Measurements from ENCODE around the gene PRMT9. TPM values are rescaled to one million over a fixed set of nuclear protein-coding genes. Genes with fewer than 3 reads are reported as not detected.
A peak's percentile ranks its signal among the peaks of the same experiment; 100 is the strongest.

PRMT9 gene
- total and polyA plus RNA-seq, 2 of the 4 experiments (the other 2 are of a cell fraction): 5.0 to 14.2 TPM

- TF ChIP-seq MXI1 (IDR thresholded peaks at IDR 0.05; ENCODE audit: borderline replicate concordance, low read depth, low read length): no peak
- no peak for TF ChIP-seq MAFK (IDR thresholded peaks at IDR 0.05; ENCODE audit: low read depth, low read length)
Observed at GRCh38 chr4:147617841-147618691, 65.9 kb downstream of the PRMT9 start (continued).

GRCh38 chr4:147617173-147617840 is 66.7 kb downstream of the PRMT9 start, which contains the start of gene TMEM184C:
TSS of gene TMEM184C (plus strand) at chr4:147617397. CDS start at chr4:147617957, 560 bp downstream.
- DNase-seq (peak; percentile 93), ATAC-seq (ENCODE audit: low read depth) (peak; percentile 99)
- Histone ChIP-seq H2BK5ac (ENCODE audit: low read depth, low read length, poor library complexity, severe bottlenecking) (peak within 1 kb of the TSS; percentile 65), H3K36me3 (ENCODE audit: control insufficient read depth, insufficient read depth, low read length) (peaks cover 8% of the 10 kb centered on the region), H3K4me1 (ENCODE audit: control insufficient read depth, insufficient read depth, low read length) (peaks cover 2% of the 10 kb centered on the region; the same call in 1 of the 2 replicates), H4K20me1 (ENCODE audit: insufficient read depth, low read length) (no peaks in the 10 kb centered on the region), H3K27ac (ENCODE audit: insufficient read depth, low read length) (peak within 1 kb of the TSS; percentile 89), H2BK20ac (ENCODE audit: low read depth, low read length) (no peak within 1 kb of the TSS), H3K79me1 (ENCODE audit: low read depth in 1 of 2, low read length in 2 of 2) (peaks cover 22 to 31% of the 10 kb centered on the region in 2 experiments), H2AK5ac (ENCODE audit: low read depth, low read length) (peak within 1 kb of the TSS; percentile 42; the same call in 1 of the 2 replicates), H4K91ac (ENCODE audit: insufficient read depth, low read depth, low read length) (peak within 1 kb of the TSS; percentile 87), H3K27me3 (ENCODE audit: control insufficient read depth, insufficient read depth, low read length) (no peaks in the 10 kb centered on the region), H4K8ac (ENCODE audit: low read depth in 2 of 2, low read length in 2 of 2) (peak within 1 kb of the TSS; percentile 80 to 95), H2BK15ac (ENCODE audit: low read depth, low read length) (no peak within 1 kb of the TSS; the same call in 2 of the 3 replicates), H2AK9ac (replicated peaks; ENCODE audit: low read depth, low read length, poor library complexity) (peak within 1 kb of the TSS; percentile 91), H4K5ac (ENCODE audit: low read depth, low read length) (peak within 1 kb of the TSS; percentile 93), H3K9me3 (ENCODE audit: control insufficient read depth, insufficient read depth, low read length) (no peaks in the 10 kb centered on the region), H3K9me1 (ENCODE audit: insufficient read depth, low read length) (no peaks in the 10 kb centered on the region; the same call in 1 of the 2 replicates), H3K23ac (ENCODE audit: low read depth, low read length) (peak within 1 kb of the TSS; percentile 95), H3K4ac (ENCODE audit: low read depth, low read length) (peak within 1 kb of the TSS; percentile 87), H2AFZ (replicated peaks; ENCODE audit: low read length, poor library complexity) (peak within 1 kb of the TSS; percentile 99), H2BK120ac (ENCODE audit: low read depth, low read length) (peak within 1 kb of the TSS; percentile 79), H3K18ac (ENCODE audit: low read depth, low read length) (peak within 1 kb of the TSS; percentile 59), H3K9ac (ENCODE audit: low read depth, low read length) (peak within 1 kb of the TSS; percentile 82), H3K4me3 (ENCODE audit: insufficient read depth, low read depth, low read length) (peak within 1 kb of the TSS; percentile 90), H3K4me2 (ENCODE audit: low read depth, low read length) (peak within 1 kb of the TSS; percentile 98), H3K56ac (ENCODE audit: extremely low read depth, insufficient read depth, low read length) (peak within 1 kb of the TSS; percentile 74), H3K14ac (replicated peaks; ENCODE audit: low read depth, low read length) (peak within 1 kb of the TSS; percentile 89)
- in situ Hi-C loops (cut with MboI; ENCODE audit: low sequenced_read_pairs) (no loop called here), intact Hi-C loops (cut with micrococcal nuclease) (loop anchor here (5.0 kb wide), 1 partner anchor 250 kb away; no protein-coding TSS in a partner anchor), dilution Hi-C loops (cut with HindIII; ENCODE audit: low sequenced_read_pairs, unreplicated experiment) (no loop called here)
- WGBS, 2 experiments (ENCODE audit: extremely low coverage in 2 of 2, insufficient read length in 1 of 2): 0% methylated on average over 21 of the region's 37 CpGs; no CpG with 5 or more reads in 1 of the 2 experiments
- POLR2A ChIA-PET (ENCODE audit: unreplicated experiment): interaction anchor here (1.0 kb wide), 1 partner anchor 67 kb away, joined by 5 read pairs; the partner anchor contains the start of gene PRMT9
- CTCF ChIA-PET: interaction anchor here (0.8 to 0.9 kb wide), 2 partner anchors 12 to 20 kb away, joined by 3 read pairs; no protein-coding TSS in a partner anchor
- BruUV-seq (replicated peaks): TSS peak; percentile 96
- TF ChIP-seq BHLHE40 (IDR thresholded peaks at IDR 0.05; ENCODE audit: low read depth, low read length) (peak; percentile 62; the same call in 1 of the 2 replicates), RCOR1 (IDR thresholded peaks at IDR 0.05; ENCODE audit: insufficient replicate concordance, low read length) (peak; percentile 25), NFE2L2 (IDR thresholded peaks at IDR 0.05; ENCODE audit: low read depth, low read length) (no peak), CEBPB (IDR thresholded peaks at IDR 0.05; ENCODE audit: low read depth, low read length) (peak; percentile 78), FOS (IDR thresholded peaks at IDR 0.05; ENCODE audit: low read depth, low read length) (no peak), MAFK (IDR thresholded peaks at IDR 0.05; ENCODE audit: low read depth, low read length) (no peak), RAD21 (IDR thresholded peaks at IDR 0.05; ENCODE audit: low read length) (no peak; the same call in none of the 2 replicates), RFX5 (IDR thresholded peaks at IDR 0.05; ENCODE audit: low read depth, low read length) (no peak), SMC3 (IDR thresholded peaks at IDR 0.05; ENCODE audit: low read depth, low read length) (no peak)
- TF ChIP-seq, protein P1, sequence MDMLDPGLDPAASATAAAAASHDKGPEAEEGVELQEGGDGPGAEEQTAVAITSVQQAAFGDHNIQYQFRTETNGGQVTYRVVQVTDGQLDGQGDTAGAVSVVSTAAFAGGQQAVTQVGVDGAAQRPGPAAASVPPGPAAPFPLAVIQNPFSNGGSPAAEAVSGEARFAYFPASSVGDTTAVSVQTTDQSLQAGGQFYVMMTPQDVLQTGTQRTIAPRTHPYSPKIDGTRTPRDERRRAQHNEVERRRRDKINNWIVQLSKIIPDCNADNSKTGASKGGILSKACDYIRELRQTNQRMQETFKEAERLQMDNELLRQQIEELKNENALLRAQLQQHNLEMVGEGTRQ (IDR thresholded peaks at IDR 0.05; ENCODE audit: low read depth, low read length): peak; percentile 59
- TF ChIP-seq, protein P2, sequence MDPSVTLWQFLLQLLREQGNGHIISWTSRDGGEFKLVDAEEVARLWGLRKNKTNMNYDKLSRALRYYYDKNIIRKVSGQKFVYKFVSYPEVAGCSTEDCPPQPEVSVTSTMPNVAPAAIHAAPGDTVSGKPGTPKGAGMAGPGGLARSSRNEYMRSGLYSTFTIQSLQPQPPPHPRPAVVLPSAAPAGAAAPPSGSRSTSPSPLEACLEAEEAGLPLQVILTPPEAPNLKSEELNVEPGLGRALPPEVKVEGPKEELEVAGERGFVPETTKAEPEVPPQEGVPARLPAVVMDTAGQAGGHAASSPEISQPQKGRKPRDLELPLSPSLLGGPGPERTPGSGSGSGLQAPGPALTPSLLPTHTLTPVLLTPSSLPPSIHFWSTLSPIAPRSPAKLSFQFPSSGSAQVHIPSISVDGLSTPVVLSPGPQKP (IDR thresholded peaks at IDR 0.05; ENCODE audit: borderline replicate concordance, low read depth, low read length): no peak

All from IMR-90 (cell line).